ENCODE data around the gene UBASH3B.

DNA sequence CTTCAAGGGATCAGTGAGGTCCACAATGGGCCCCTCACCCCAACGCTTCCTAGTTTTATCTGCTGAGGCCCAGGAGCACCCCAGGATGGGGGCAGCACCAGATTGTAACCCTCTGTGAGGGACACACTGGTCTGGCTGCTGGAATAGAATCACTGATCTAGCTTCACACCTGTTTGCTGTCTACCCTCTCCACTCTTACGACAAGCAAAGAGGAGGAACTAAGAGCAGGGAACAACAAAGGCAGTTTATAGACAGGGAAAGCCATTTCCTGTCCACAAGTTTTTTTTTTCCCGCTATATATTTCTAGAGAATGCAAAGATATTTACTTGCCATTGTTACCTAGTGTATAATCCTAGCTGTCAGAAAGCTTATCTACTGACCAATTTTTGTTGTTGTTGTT is 121.8 kb downstream of the UBASH3B start:
- TF ChIP-seq POLR2AphosphoS5 (IDR thresholded peaks at IDR 0.05) (no peak), CTCF (IDR thresholded peaks at IDR 0.05) (no peak), EP300 (IDR thresholded peaks at IDR 0.05) (no peak), POLR2A (IDR thresholded peaks at IDR 0.05) (no peak)

Measured in gastroesophageal sphincter (tissue), 3 donors.